ENCODE measurements around the gene HOXA13.

DNA sequence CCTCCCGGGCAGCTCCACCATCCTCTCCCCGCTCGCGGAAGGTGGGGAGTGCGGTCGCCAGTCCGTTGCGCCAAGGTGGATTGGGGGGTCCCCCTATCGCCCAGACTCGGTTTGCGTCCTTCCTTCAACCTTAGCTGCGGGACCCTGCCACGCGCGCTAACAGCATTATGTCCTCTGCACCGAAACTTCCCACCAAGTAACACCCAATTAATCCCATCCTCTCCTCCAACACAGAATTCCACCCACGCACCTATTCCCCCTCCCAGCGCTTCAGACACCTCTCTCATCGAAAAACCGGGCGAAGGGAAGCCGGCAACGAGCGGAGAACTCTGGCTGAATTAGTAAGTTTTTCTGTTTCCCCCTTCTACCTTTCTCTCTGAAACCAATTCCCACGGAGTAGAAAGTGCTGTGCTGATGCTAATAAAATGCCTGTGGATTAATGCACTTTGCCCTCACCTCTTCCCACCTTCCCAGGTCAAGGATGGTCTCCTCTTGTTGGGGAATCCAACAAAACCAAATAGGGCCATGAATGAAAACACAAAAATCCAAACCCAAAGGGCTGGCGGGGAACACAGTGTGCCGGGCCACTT lies 48.5 kb downstream of the HOXA13 start:
- TF ChIP-seq POLR2A (IDR thresholded peaks at IDR 0.05; ENCODE audit: low read depth, low read length) (no peak), POLR2AphosphoS5 (IDR thresholded peaks at IDR 0.05; ENCODE audit: low read depth, low read length) (no peak)
